ENCODE data around the gene B4GALNT4. TPM values are rescaled to one million over a fixed set of nuclear protein-coding genes. Genes with fewer than 3 reads are reported as not detected.

B4GALNT4 gene
- total and polyA plus RNA-seq, 2 of the 8 experiments (the other 6 are each of a cell fraction or from before 2014, with no cell fraction given): 40.9 to 76.3 TPM

GRCh38 chr11:351411-351810 is 17.9 kb upstream of the B4GALNT4 start:
- TF ChIP-seq MAX (IDR thresholded peaks at IDR 0.05) (no peak), HDAC2 (IDR thresholded peaks at IDR 0.05; ENCODE audit: borderline replicate concordance in 1 of 2, low read depth in 2 of 2, low read length in 2 of 2) (no peak), BCL11A (IDR thresholded peaks at IDR 0.05; ENCODE audit: low read depth in 2 of 2, low read length in 2 of 2) (no peak), ZNF274 (IDR thresholded peaks at IDR 0.05; ENCODE audit: borderline replicate concordance, extremely low read depth, low read length) (no peak)
- H3K23me2 ChIP-seq (ENCODE audit: low read depth, low read length): peaks cover 14% of the 10 kb centered on the region
- no peak overlapping the region for H3K9ac ChIP-seq (replicated peaks in 1 of 4; ENCODE audit: extremely low read depth in 1 of 4, low read depth in 3 of 4, low read length in 3 of 4)
- ChIA-PET POLR2A (ENCODE audit: partially characterized antibody) (interaction anchor here (0.9 to 2.1 kb wide), 2 partner anchors 11 to 101 kb away, joined by 3 to 7 read pairs; no protein-coding TSS in a partner anchor), CTCF (ENCODE audit: partially characterized antibody) (interaction anchor here (1.1 to 1.4 kb wide), 2 partner anchors 14 to 46 kb away, joined by 3 to 4 read pairs; no protein-coding TSS in a partner anchor)
- H3K18ac ChIP-seq (ENCODE audit: extremely low read depth, low read length): no peak overlapping the region
- H2BK15ac ChIP-seq (ENCODE audit: low read length): no peak overlapping the region
- no peak overlapping the region for H4K8ac ChIP-seq (ENCODE audit: extremely low read depth, insufficient read depth, low read length)
- H4K91ac ChIP-seq (replicated peaks; ENCODE audit: insufficient read length, low read length): no peak overlapping the region
- no peak overlapping the region for H3K4me2 ChIP-seq (ENCODE audit: insufficient read depth in 1 of 2, low read depth in 2 of 2, low read length in 2 of 2)
- peaks cover 0 to under 1% of the 10 kb centered on the region in 2 experiments; a peak in 1 of 4 replicates for H3K79me2 ChIP-seq (ENCODE audit: control insufficient read depth in 1 of 2, insufficient read depth in 2 of 2, low read length in 2 of 2)
- H3K36me3 ChIP-seq (ENCODE audit: control insufficient read depth in 2 of 4, insufficient read depth in 4 of 4, low read length in 3 of 4): peaks cover 0 to 1% (median 0%) of the 10 kb centered on the region in 4 experiments; a peak in 1 of 8 replicates
- H2AK5ac ChIP-seq (ENCODE audit: low read depth, low read length): no peak overlapping the region
- no peak overlapping the region for H4K5ac ChIP-seq (ENCODE audit: insufficient read length, low read depth, low read length)
- no peak overlapping the region for H2BK20ac ChIP-seq (ENCODE audit: low read length)
- H3K23ac ChIP-seq (ENCODE audit: insufficient read length): no peak overlapping the region
- H4K20me1 ChIP-seq (replicated peaks in 1 of 2; ENCODE audit: control insufficient read depth in 1 of 2, insufficient read depth in 2 of 2, low read length in 2 of 2): peaks cover 0 to 2% of the 10 kb centered on the region in 2 experiments
- no peak overlapping the region for H2BK120ac ChIP-seq (replicated peaks; ENCODE audit: low read depth, low read length)
- H3K27ac ChIP-seq (ENCODE audit: low read depth, low read length): no peak overlapping the region
- peaks cover 4 to 11% (median 7%) of the 10 kb centered on the region in 4 experiments for H3K4me1 ChIP-seq (replicated peaks in 1 of 4; ENCODE audit: control insufficient read depth in 3 of 4, insufficient read depth in 4 of 4, low read length in 3 of 4)
- DNase-seq (ENCODE audit: low read depth in 1 of 2, low spot score in 2 of 2) (no peak), FAIRE-seq (no peak)
- H3K27me3 ChIP-seq (replicated peaks in 1 of 4; ENCODE audit: control insufficient read depth in 3 of 4, extremely low read depth in 1 of 4, insufficient read depth in 3 of 4, low read length in 3 of 4): no peaks in the 10 kb centered on the region; a peak in 1 of 7 replicates
- no peak overlapping the region for H2BK5ac ChIP-seq (ENCODE audit: low read depth, low read length)
- 94% methylated on average over 14 of the region's 14 CpGs; no CpG with 5 or more reads in 1 of the 2 experiments for WGBS, 2 experiments (ENCODE audit: extremely low coverage in 1 of 2, insufficient coverage in 1 of 2, insufficient read length in 1 of 2, insufficient replicate concordance in 2 of 2, low coverage in 1 of 2, low lambda C conversion rate in 2 of 2, missing lambda C conversion rate in 1 of 2)
- H3K4me3 ChIP-seq (ENCODE audit: extremely low read depth in 1 of 4, insufficient read depth in 2 of 4, low read depth in 3 of 4, low read length in 4 of 4): no peak overlapping the region
- no peaks in the 10 kb centered on the region for H3K79me1 ChIP-seq (ENCODE audit: low read depth, low read length)
- H3K56ac ChIP-seq (replicated peaks; ENCODE audit: insufficient read length, low read depth, low read length): no peak overlapping the region
- no peak overlapping the region for H3K4ac ChIP-seq (replicated peaks; ENCODE audit: insufficient read length, low read depth, low read length)
- no peak overlapping the region for H2AFZ ChIP-seq (ENCODE audit: low read length)
- peaks cover 0 to 1% of the 10 kb centered on the region in 2 experiments; a peak in 1 of 4 replicates for H3K9me3 ChIP-seq (ENCODE audit: insufficient read depth in 2 of 2, low read depth in 1 of 2, low read length in 1 of 2)
- H3K14ac ChIP-seq (ENCODE audit: insufficient read length): no peak overlapping the region
- H2BK12ac ChIP-seq (ENCODE audit: low read depth, low read length): no peak overlapping the region

Measured in H1 (cell line).